Left ventricle myocardium inferior (tissue), 1 donor: ENCODE data around the gene GTF3C5. TPM values are rescaled to one million over a fixed set of nuclear protein-coding genes. Genes with fewer than 3 reads are reported as not detected.

ENCODE experiments used
- DNase-seq: peaks from one replicate; pipeline ENCODE4 v3.0.0-alpha.2; 2020
- H3K27ac ChIP-seq: fragments of 200-600 bp; replicated peaks from 2 replicates; pipeline ENCODE4 v1.8.0; 2021
- H3K27me3 ChIP-seq: fragments of 200-600 bp; 2 replicates; pipeline ENCODE4 v1.8.0; 2021; ENCODE audit warnings: low read depth
- H3K36me3 ChIP-seq: fragments of 200-600 bp; 2 replicates; pipeline ENCODE4 v1.8.0; 2021
- H3K4me1 ChIP-seq: fragments of 200-600 bp; 2 replicates; pipeline ENCODE4 v1.8.0; 2021
- H3K4me3 ChIP-seq: fragments of 200-600 bp; 2 replicates; pipeline ENCODE4 v1.8.0; 2021; ENCODE audit warnings: mild to moderate bottlenecking, moderate library complexity
- H3K9me3 ChIP-seq: fragments of 200-600 bp; replicated peaks from 2 replicates; pipeline ENCODE4 v1.8.0; 2021
- intact Hi-C: fragments of 100-400 bp; cut with micrococcal nuclease; formaldehyde crosslinking; loops from one replicate; pipeline ENCODE4 v1.11.0; 2022
- total RNA-seq: library from RNA; stranded (reverse); fragmentation: NEBNext Ultra II Directional; extraction: Animal tissue kit (Norgen Biotek cat#: 25700); gene quantifications from one replicate; pipeline ENCODE4 v1.2.1, GENCODE V29; 2021
- TF ChIP-seq, protein P1 (sequence below): fragments of 200-600 bp; IDR thresholded peaks from 2 replicates; pipeline ENCODE4 v1.8.0; 2021; ENCODE audit warnings: antibody characterized with exemption, mild to moderate bottlenecking, borderline replicate concordance
- donor health status: DM: no; HTN: yes; CAD: no; lungs with severe emphysema.

GTF3C5 gene
- total RNA-seq, 1 donor from 2014 or later: 36.0 TPM

DNA sequence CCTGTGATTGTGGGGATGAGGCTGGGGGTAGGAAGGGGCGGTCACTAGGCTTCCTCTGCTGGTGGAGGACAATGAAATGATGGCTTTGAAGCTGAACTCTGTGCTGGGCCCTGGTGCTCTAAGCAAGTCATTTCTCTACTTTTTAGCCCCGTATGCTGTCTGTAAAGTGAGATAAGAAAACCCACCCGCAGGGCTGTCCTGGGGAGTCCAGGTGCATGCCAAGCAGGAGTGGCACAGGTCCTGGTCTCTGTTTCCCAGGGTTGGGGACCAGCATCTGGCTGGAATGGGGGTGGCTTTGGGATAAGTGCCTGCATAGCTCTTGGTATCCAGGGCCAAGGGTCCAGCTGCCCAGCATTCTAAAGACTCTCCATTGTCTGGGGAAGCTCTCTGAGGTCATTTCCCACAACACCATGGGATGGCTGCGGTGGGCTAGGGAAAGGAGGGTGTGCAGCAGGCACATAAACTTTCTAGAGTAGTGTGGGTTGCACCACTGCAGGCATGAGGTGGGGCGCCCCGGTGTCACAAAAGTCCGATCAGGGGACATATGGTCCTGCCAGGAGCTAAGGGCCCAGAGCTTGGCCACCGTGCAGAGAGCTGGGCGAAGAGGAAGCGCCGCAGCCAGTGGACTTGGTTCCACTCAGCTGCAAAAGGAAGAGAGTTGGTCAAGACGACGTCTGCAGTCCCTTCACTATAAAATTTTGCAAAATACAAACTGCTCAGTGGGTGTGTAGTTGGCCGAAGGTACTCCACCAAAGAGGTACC lies 25.6 kb upstream of the GTF3C5 start:
- no peak for DNase-seq
- intact Hi-C loops: no loop called here

DNA sequence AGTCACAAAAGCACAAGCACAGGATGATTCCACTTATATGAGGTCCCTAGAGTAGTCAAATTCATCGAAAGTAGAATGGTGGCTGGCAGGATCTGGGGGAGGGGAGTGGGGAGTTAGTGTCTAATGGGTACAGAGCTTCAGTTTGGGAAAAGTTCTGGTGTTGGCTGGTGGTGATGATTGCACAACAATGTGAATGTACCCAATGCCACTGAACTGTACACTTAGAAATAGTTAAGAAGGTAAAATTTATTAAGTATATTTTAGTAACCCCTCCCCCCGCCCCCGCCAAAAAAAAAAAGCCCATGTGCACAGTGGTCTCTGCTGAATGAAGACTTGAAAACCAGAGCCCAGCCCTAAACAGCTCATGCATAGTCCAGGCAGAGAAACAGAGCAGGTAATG lies 24.8 kb upstream of the GTF3C5 start:
- no peak overlapping the region for H3K27ac ChIP-seq
- H3K27me3 ChIP-seq: peaks cover 75% of the 10 kb centered on the region
- no peaks in the 10 kb centered on the region for H3K9me3 ChIP-seq
- no peaks in the 10 kb centered on the region for H3K4me1 ChIP-seq
- intact Hi-C loops: no loop called here
- TF ChIP-seq, protein P1, sequence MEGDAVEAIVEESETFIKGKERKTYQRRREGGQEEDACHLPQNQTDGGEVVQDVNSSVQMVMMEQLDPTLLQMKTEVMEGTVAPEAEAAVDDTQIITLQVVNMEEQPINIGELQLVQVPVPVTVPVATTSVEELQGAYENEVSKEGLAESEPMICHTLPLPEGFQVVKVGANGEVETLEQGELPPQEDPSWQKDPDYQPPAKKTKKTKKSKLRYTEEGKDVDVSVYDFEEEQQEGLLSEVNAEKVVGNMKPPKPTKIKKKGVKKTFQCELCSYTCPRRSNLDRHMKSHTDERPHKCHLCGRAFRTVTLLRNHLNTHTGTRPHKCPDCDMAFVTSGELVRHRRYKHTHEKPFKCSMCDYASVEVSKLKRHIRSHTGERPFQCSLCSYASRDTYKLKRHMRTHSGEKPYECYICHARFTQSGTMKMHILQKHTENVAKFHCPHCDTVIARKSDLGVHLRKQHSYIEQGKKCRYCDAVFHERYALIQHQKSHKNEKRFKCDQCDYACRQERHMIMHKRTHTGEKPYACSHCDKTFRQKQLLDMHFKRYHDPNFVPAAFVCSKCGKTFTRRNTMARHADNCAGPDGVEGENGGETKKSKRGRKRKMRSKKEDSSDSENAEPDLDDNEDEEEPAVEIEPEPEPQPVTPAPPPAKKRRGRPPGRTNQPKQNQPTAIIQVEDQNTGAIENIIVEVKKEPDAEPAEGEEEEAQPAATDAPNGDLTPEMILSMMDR: no peak
- H3K36me3 ChIP-seq: no peaks in the 10 kb centered on the region
- no peak for DNase-seq
- H3K4me3 ChIP-seq: no peak overlapping the region

More for the DNA sequence above, 25.6 kb upstream of the GTF3C5 start:
- no peak overlapping the region for H3K4me3 ChIP-seq
- no peak overlapping the region for H3K27ac ChIP-seq
- H3K36me3 ChIP-seq: no peaks in the 10 kb centered on the region
- no peaks in the 10 kb centered on the region for H3K9me3 ChIP-seq
- peaks cover 83% of the 10 kb centered on the region for H3K27me3 ChIP-seq
- TF ChIP-seq, protein P1: no peak
- no peaks in the 10 kb centered on the region for H3K4me1 ChIP-seq

DNA sequence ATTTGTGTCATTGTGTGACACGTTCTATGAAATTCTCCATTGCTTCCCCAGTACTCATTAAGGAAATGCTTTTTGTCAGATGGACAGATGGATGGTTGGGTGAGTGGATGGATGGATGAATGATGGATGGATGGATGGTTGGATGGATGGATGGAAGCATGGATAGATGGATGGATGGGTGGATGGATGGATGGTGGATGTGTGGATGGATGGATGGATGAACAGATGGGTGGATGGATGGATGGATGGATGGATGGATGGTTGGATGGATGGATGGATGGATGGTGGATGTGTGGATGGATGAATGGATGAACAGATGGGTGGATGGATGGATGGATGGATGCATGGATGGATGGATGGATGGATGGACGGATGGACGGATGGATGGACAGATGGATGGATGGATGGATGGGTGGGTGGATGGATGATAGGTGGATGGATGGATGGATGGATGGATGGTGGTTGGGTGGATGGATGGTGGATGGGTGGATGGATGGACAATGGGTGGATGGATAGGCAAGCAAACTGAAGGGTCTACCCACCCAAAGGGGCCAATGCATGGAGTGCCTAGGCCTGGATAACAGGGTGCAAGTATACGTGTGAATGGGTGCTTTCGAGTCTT lies 24.0 kb upstream of the GTF3C5 start:
- H3K9me3 ChIP-seq: no peaks in the 10 kb centered on the region
- no peaks in the 10 kb centered on the region for H3K36me3 ChIP-seq
- no peak overlapping the region for H3K27ac ChIP-seq
- DNase-seq: no peak
- TF ChIP-seq, protein P1: no peak
- H3K27me3 ChIP-seq: peaks cover 70% of the 10 kb centered on the region
- no peak overlapping the region for H3K4me3 ChIP-seq
- no peaks in the 10 kb centered on the region for H3K4me1 ChIP-seq
- intact Hi-C loops: no loop called here

DNA sequence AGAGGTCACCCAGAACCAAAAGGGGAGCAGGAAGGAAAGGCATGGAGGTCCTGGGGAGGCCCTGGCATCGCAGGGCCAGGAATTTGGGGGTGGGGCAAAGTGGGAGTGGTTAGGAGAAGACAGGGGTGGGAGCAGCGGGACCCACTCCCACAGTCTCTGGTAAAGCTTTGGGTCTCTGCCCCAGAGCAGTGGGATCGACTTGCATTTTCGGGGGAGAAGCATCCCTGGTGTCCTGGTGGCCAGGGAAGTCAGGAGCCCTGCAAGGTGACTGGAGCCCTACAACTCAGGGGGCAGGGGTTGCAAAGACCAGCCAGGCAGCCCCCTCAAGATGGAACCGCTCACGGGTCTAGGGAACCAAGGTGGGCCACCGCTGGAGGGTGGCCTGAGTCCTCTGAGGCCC lies 22.4 kb upstream of the GTF3C5 start:
- Histone ChIP-seq H3K9me3 (no peaks in the 10 kb centered on the region), H3K27ac (no peak overlapping the region), H3K36me3 (no peaks in the 10 kb centered on the region), H3K4me1 (no peaks in the 10 kb centered on the region), H3K27me3 (peaks cover 54% of the 10 kb centered on the region), H3K4me3 (no peak overlapping the region)
- intact Hi-C loops: no loop called here
- TF ChIP-seq, protein P1: no peak
- DNase-seq: no peak

DNA sequence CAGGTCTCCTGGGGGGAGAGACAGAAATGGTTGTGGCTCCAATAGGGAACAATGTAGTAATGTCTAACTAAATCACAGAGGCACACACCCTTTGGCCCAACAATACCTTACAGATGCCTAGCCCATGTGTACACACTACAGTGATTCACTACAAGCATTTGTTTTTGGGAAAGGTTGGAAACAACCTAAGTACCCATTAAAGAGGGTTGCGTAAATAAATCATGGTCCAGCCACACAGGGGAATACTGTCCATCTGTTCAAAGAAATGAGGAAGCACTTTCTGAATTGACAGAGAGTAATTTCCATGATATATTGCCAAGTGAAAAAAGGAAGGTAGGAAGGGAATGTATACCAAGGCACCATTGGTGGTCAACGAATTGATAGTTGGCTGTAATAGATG lies 22.0 kb upstream of the GTF3C5 start:
- H3K27ac ChIP-seq: no peak overlapping the region
- H3K4me1 ChIP-seq: no peaks in the 10 kb centered on the region
- peaks cover 50% of the 10 kb centered on the region for H3K27me3 ChIP-seq
- no peaks in the 10 kb centered on the region for H3K36me3 ChIP-seq
- H3K9me3 ChIP-seq: peaks cover 3% of the 10 kb centered on the region
- intact Hi-C loops: no loop called here
- TF ChIP-seq, protein P1: no peak
- H3K4me3 ChIP-seq: no peak overlapping the region
- DNase-seq: no peak
